ENCODE measurements around the gene ZNF335.

DNA sequence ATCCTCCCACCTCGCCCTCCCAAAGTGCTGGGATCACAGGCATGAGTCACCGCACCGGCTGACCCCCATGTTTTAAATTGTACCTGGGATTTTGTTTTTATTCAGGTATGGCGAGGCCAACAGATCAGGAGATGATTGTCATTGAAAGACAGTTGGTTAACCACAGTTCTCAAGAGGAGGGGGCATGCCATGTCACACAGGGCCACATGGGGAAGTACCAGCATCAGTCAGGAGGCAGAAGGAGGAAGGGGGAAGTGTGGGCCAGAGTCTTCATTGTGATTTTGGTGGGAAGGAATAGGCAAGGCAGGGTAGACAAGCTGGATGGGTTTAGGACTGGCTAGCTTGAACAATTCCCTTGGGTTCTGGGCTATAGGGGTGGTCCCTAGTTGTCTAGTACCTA is 26.8 kb upstream of the ZNF335 start:
- TF ChIP-seq, protein P1, sequence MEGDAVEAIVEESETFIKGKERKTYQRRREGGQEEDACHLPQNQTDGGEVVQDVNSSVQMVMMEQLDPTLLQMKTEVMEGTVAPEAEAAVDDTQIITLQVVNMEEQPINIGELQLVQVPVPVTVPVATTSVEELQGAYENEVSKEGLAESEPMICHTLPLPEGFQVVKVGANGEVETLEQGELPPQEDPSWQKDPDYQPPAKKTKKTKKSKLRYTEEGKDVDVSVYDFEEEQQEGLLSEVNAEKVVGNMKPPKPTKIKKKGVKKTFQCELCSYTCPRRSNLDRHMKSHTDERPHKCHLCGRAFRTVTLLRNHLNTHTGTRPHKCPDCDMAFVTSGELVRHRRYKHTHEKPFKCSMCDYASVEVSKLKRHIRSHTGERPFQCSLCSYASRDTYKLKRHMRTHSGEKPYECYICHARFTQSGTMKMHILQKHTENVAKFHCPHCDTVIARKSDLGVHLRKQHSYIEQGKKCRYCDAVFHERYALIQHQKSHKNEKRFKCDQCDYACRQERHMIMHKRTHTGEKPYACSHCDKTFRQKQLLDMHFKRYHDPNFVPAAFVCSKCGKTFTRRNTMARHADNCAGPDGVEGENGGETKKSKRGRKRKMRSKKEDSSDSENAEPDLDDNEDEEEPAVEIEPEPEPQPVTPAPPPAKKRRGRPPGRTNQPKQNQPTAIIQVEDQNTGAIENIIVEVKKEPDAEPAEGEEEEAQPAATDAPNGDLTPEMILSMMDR (IDR thresholded peaks at IDR 0.05) = no peak
- TF ChIP-seq POLR2AphosphoS5 (IDR thresholded peaks at IDR 0.05) (no peak), EP300 (IDR thresholded peaks at IDR 0.05) (no peak), POLR2A (IDR thresholded peaks at IDR 0.05) (no peak)
